DMS 273 (cell line): Measurements from ENCODE around the gene MEF2B.
"Not testable (repeated sequence)": the region's sequence is repeated elsewhere in the genome, so short reads cannot be mapped to it uniquely, and the experiment has no call there.

ENCODE experiments used
- DNase-seq: peaks from one replicate; lab custom pipeline; 2025; ENCODE audit not compliant: unreplicated experiment; lab: John Stamatoyannopoulos, UW

The MEF2B gene

GRCh38 chr19:19132912-19133311, 37.2 kb downstream of the MEF2B start:
- DNase-seq = no peak

- DNase-seq = no peak
Measured at GRCh38 chr19:19131989-19132388, 38.1 kb downstream of the MEF2B start.

GRCh38 chr19:19126102-19126501, 44.0 kb downstream of the MEF2B start:
- DNase-seq = no peak

- no peak for DNase-seq
Measured at GRCh38 chr19:19123386-19123785, 46.7 kb downstream of the MEF2B start.

GRCh38 chr19:19122902-19123301, 47.2 kb downstream of the MEF2B start:
- DNase-seq = no peak

GRCh38 chr19:19121371-19121770, 48.7 kb downstream of the MEF2B start:
- no peak for DNase-seq

GRCh38 chr19:19120308-19121231, 49.5 kb downstream of the MEF2B start:
- peak; percentile 40 for DNase-seq

GRCh38 chr19:19119325-19120237, 50.5 kb downstream of the MEF2B start:
- DNase-seq = no peak

- DNase-seq = peak; percentile 56
Measured at GRCh38 chr19:19115954-19116353, 54.1 kb downstream of the MEF2B start.

GRCh38 chr19:19113040-19113626, 56.9 kb downstream of the MEF2B start:
- peak; percentile 88 for DNase-seq

- peak; percentile 28 for DNase-seq
Measured at GRCh38 chr19:19111967-19112580, 58.0 kb downstream of the MEF2B start.

GRCh38 chr19:19111136-19111835, 58.8 kb downstream of the MEF2B start:
- DNase-seq = no peak

GRCh38 chr19:19110410-19111135, 59.5 kb downstream of the MEF2B start:
- DNase-seq = peak; percentile 51

GRCh38 chr19:19109601-19110000, 60.5 kb downstream of the MEF2B start:
- DNase-seq = no peak

GRCh38 chr19:19107654-19108053, 62.4 kb downstream of the MEF2B start:
- no peak for DNase-seq

- not testable (repeated sequence) for DNase-seq
Measured at GRCh38 chr19:19106938-19107337, 63.1 kb downstream of the MEF2B start.

- DNase-seq = no peak
Measured at GRCh38 chr19:19106056-19106551, 64.0 kb downstream of the MEF2B start.

- peak; percentile 73 for DNase-seq
Measured at GRCh38 chr19:19105365-19106055, 64.6 kb downstream of the MEF2B start.

GRCh38 chr19:19103167-19103566, 66.9 kb downstream of the MEF2B start:
- DNase-seq = no peak
